Activated CD4-positive, alpha-beta memory T cell treated with anti-CD3 and anti-CD28 coated beads, Interleukin-2, amount 10 ng/mL, durations not matched to agents 7 days and 5 days (primary cell): ENCODE measurements around the gene ZBTB2. TPM values are rescaled to one million over a fixed set of nuclear protein-coding genes. Genes with fewer than 3 reads are reported as not detected.

Experiments
- CTCF ChIA-PET: fragments of 350-600 bp; sonication (Branson Sonifier 250); formaldehyde crosslinking; loops from one replicate; lab custom pipeline; 2021; ENCODE audit warnings: antibody characterized with exemption, inconsistent platforms; lab: Charles Lee
- POLR2A ChIA-PET: fragments of 350-600 bp; sonication (Branson Sonifier 250); formaldehyde crosslinking; loops from one replicate; lab custom pipeline; 2021; ENCODE audit warnings: antibody characterized with exemption; lab: Charles Lee
- DNase-seq: peaks from one replicate; pipeline ENCODE4 v3.0.0-alpha.2; 2020
- H3K27ac Mint-ChIP-seq: one replicate; pipeline ENCODE4 v1.8.0; 2021; ENCODE audit warnings: mild to moderate bottlenecking, mixed read lengths
- H3K27me3 Mint-ChIP-seq: one replicate; pipeline ENCODE4 v1.8.0; 2021; ENCODE audit warnings: mixed read lengths
- H3K36me3 Mint-ChIP-seq: one replicate; pipeline ENCODE4 v1.8.0; 2021; ENCODE audit warnings: low read depth, mixed read lengths
- H3K4me1 Mint-ChIP-seq: one replicate; pipeline ENCODE4 v1.8.0; 2021; ENCODE audit warnings: mixed read lengths
- H3K4me3 Mint-ChIP-seq: one replicate; pipeline ENCODE4 v1.8.0; 2021; ENCODE audit warnings: mild to moderate bottlenecking, mixed read lengths
- H3K9me3 Mint-ChIP-seq: one replicate; pipeline ENCODE4 v1.8.0; 2021; ENCODE audit warnings: mixed read lengths
- total RNA-seq, 2 experiments: library from RNA; stranded (reverse); gene quantifications; one replicate each; pipeline ENCODE4 v1.2.3, GENCODE V29; 2021

Gene ZBTB2
- total RNA-seq, 2 experiments from 2014 or later, result 23.5 to 23.8 TPM

GRCh38 chr6:151340219-151340978, 51.0 kb downstream of the ZBTB2 start:
- H3K36me3 Mint-ChIP-seq, result no peaks in the 10 kb centered on the region
- no peak overlapping the region for H3K27ac Mint-ChIP-seq
- no peak for DNase-seq
- no peaks in the 10 kb centered on the region for H3K9me3 Mint-ChIP-seq
- POLR2A ChIA-PET, result no interaction called here
- CTCF ChIA-PET, result interaction anchor here (0.6 to 0.9 kb wide), 2 partner anchors 44 to 326 kb away, joined by 3 read pairs; no protein-coding TSS in a partner anchor
- peaks cover 14% of the 10 kb centered on the region for H3K27me3 Mint-ChIP-seq
- no peak overlapping the region for H3K4me3 Mint-ChIP-seq
- no peaks in the 10 kb centered on the region for H3K4me1 Mint-ChIP-seq

GRCh38 chr6:151339369-151339768, 52.0 kb downstream of the ZBTB2 start:
- no peaks in the 10 kb centered on the region for H3K36me3 Mint-ChIP-seq
- no peaks in the 10 kb centered on the region for H3K9me3 Mint-ChIP-seq
- no peak overlapping the region for H3K27ac Mint-ChIP-seq
- CTCF ChIA-PET, result interaction anchor here (0.6 kb wide), 1 partner anchor 17 kb away, joined by 3 read pairs; no protein-coding TSS in a partner anchor
- no peaks in the 10 kb centered on the region for H3K4me1 Mint-ChIP-seq
- no peak for DNase-seq
- H3K27me3 Mint-ChIP-seq, result peaks cover 14% of the 10 kb centered on the region
- POLR2A ChIA-PET, result no interaction called here
- no peak overlapping the region for H3K4me3 Mint-ChIP-seq

GRCh38 chr6:151338651-151339200, 52.6 kb downstream of the ZBTB2 start:
- CTCF ChIA-PET, result interaction anchor here (1.0 to 1.1 kb wide), 2 partner anchors 13 to 15 kb away, joined by 3 read pairs; no protein-coding TSS in a partner anchor
- H3K36me3 Mint-ChIP-seq, result no peaks in the 10 kb centered on the region
- H3K4me1 Mint-ChIP-seq, result no peaks in the 10 kb centered on the region
- DNase-seq, result no peak
- H3K9me3 Mint-ChIP-seq, result no peaks in the 10 kb centered on the region
- no peak overlapping the region for H3K4me3 Mint-ChIP-seq
- H3K27ac Mint-ChIP-seq, result no peak overlapping the region
- POLR2A ChIA-PET, result no interaction called here
- H3K27me3 Mint-ChIP-seq, result peaks cover 14% of the 10 kb centered on the region

- CTCF ChIA-PET, result interaction anchor here (1.0 to 4.6 kb wide), 7 partner anchors 11 to 918 kb away, joined by 3 to 58 read pairs (median 8); no protein-coding TSS in a partner anchor
- Mint-ChIP-seq H3K36me3 (no peaks in the 10 kb centered on the region), H3K9me3 (no peaks in the 10 kb centered on the region), H3K27ac (no peak overlapping the region), H3K4me1 (no peaks in the 10 kb centered on the region), H3K27me3 (peaks cover 19% of the 10 kb centered on the region), H3K4me3 (no peak overlapping the region)
- no peak for DNase-seq
- POLR2A ChIA-PET, result interaction anchor here (2.1 kb wide), 1 partner anchor 54 kb away, joined by 9 read pairs; no protein-coding TSS in a partner anchor
Measured at GRCh38 chr6:151335930-151336329, 55.4 kb downstream of the ZBTB2 start.

GRCh38 chr6:151330130-151330696, 61.1 kb downstream of the ZBTB2 start:
- Mint-ChIP-seq H3K36me3 (no peaks in the 10 kb centered on the region), H3K27ac (no peak overlapping the region), H3K9me3 (no peaks in the 10 kb centered on the region), H3K4me1 (peaks cover 8% of the 10 kb centered on the region), H3K4me3 (no peak overlapping the region), H3K27me3 (peaks cover 41% of the 10 kb centered on the region)
- DNase-seq, result no peak
- CTCF ChIA-PET, result interaction anchor here (0.9 to 1.6 kb wide), 3 partner anchors 9 to 442 kb away, joined by 3 to 5 read pairs (median 4); no protein-coding TSS in a partner anchor
- POLR2A ChIA-PET, result interaction anchor here (1.3 kb wide), 1 partner anchor 464 kb away, joined by 3 read pairs; no protein-coding TSS in a partner anchor

GRCh38 chr6:151327101-151327500, 64.3 kb downstream of the ZBTB2 start:
- H3K9me3 Mint-ChIP-seq, result no peaks in the 10 kb centered on the region
- no peaks in the 10 kb centered on the region for H3K36me3 Mint-ChIP-seq
- H3K4me3 Mint-ChIP-seq, result no peak overlapping the region
- CTCF ChIA-PET, result interaction anchor here (1.2 to 8.9 kb wide), 5 partner anchors 8 to 436 kb away, joined by 3 to 247 read pairs (median 58); no protein-coding TSS in a partner anchor
- H3K27me3 Mint-ChIP-seq, result peaks cover 59% of the 10 kb centered on the region
- no peak overlapping the region for H3K27ac Mint-ChIP-seq
- POLR2A ChIA-PET, result no interaction called here
- DNase-seq, result no peak
- H3K4me1 Mint-ChIP-seq, result peaks cover 23% of the 10 kb centered on the region

- Mint-ChIP-seq H3K9me3 (no peaks in the 10 kb centered on the region), H3K27me3 (peaks cover 59% of the 10 kb centered on the region), H3K36me3 (no peaks in the 10 kb centered on the region), H3K27ac (no peak overlapping the region), H3K4me1 (peaks cover 23% of the 10 kb centered on the region), H3K4me3 (peak overlapping the region; percentile 60)
- no peak for DNase-seq
- POLR2A ChIA-PET, result interaction anchor here (0.6 to 2.8 kb wide), 3 partner anchors 312 to 439 kb away, joined by 3 to 17 read pairs (median 13); no protein-coding TSS in a partner anchor
- CTCF ChIA-PET, result interaction anchor here (0.6 to 8.9 kb wide), 14 partner anchors 8 to 435 kb away, joined by 3 to 247 read pairs (median 4); no protein-coding TSS in a partner anchor
Measured at GRCh38 chr6:151326116-151326825, 65.1 kb downstream of the ZBTB2 start.

- Mint-ChIP-seq H3K27me3 (peaks cover 65% of the 10 kb centered on the region), H3K9me3 (no peaks in the 10 kb centered on the region), H3K36me3 (no peaks in the 10 kb centered on the region), H3K4me1 (peaks cover 23% of the 10 kb centered on the region), H3K27ac (no peak overlapping the region), H3K4me3 (peak overlapping the region; percentile 60)
- DNase-seq, result no peak
- CTCF ChIA-PET, result interaction anchor here (0.6 to 8.9 kb wide), 60 partner anchors 8 to 510 kb away, joined by 3 to 247 read pairs (median 4); partner anchors contain the start of gene AKAP12
- POLR2A ChIA-PET, result interaction anchor here (1.4 to 2.8 kb wide), 4 partner anchors 10 to 433 kb away, joined by 3 to 17 read pairs (median 8); no protein-coding TSS in a partner anchor
Measured at GRCh38 chr6:151325075-151326050, 66.0 kb downstream of the ZBTB2 start.

GRCh38 chr6:151324488-151324825, 66.9 kb downstream of the ZBTB2 start:
- H3K27me3 Mint-ChIP-seq, result peaks cover 61% of the 10 kb centered on the region
- no peak overlapping the region for H3K27ac Mint-ChIP-seq
- H3K4me3 Mint-ChIP-seq, result no peak overlapping the region
- no peak for DNase-seq
- H3K4me1 Mint-ChIP-seq, result peaks cover 23% of the 10 kb centered on the region
- H3K9me3 Mint-ChIP-seq, result no peaks in the 10 kb centered on the region
- ChIA-PET CTCF (interaction anchor here (0.7 to 8.9 kb wide), 63 partner anchors 10 to 509 kb away, joined by 3 to 247 read pairs (median 4); partner anchors contain the start of gene AKAP12), POLR2A (interaction anchor here (0.8 to 2.8 kb wide), 7 partner anchors 11 to 432 kb away, joined by 3 to 17 read pairs (median 3); no protein-coding TSS in a partner anchor)
- no peaks in the 10 kb centered on the region for H3K36me3 Mint-ChIP-seq

- Mint-ChIP-seq H3K4me1 (peaks cover 23% of the 10 kb centered on the region), H3K9me3 (no peaks in the 10 kb centered on the region), H3K27me3 (peaks cover 57% of the 10 kb centered on the region), H3K27ac (no peak overlapping the region), H3K36me3 (no peaks in the 10 kb centered on the region), H3K4me3 (no peak overlapping the region)
- DNase-seq, result peak; percentile 76
- POLR2A ChIA-PET, result interaction anchor here (0.8 to 2.8 kb wide), 6 partner anchors 33 to 432 kb away, joined by 3 to 17 read pairs (median 4); no protein-coding TSS in a partner anchor
- CTCF ChIA-PET, result interaction anchor here (0.6 to 8.9 kb wide), 59 partner anchors 9 to 509 kb away, joined by 3 to 247 read pairs (median 4); partner anchors contain the start of gene RMND1
Measured at GRCh38 chr6:151323791-151324487, 67.4 kb downstream of the ZBTB2 start.
